ENCODE measurements around the gene NPHP1. TPM values are rescaled to one million over a fixed set of nuclear protein-coding genes. Genes with fewer than 3 reads are reported as not detected.

NPHP1 gene
- total RNA-seq, 1 experiment from 2014 or later = 3.1 TPM

GRCh38 chr2:110146945-110147332, 57.9 kb downstream of the NPHP1 start:
- CTCF ChIA-PET = no interaction called here
- peaks cover 6% of the 10 kb centered on the region for H3K4me1 ChIP-seq

GRCh38 chr2:110146183-110146944, 58.4 kb downstream of the NPHP1 start:
- H3K36me3 Mint-ChIP-seq (ENCODE audit: insufficient read depth, unreplicated experiment) = no peaks in the 10 kb centered on the region
- Histone ChIP-seq H3K9me3 (no peaks in the 10 kb centered on the region), H3K4me3 (ENCODE audit: low read depth, low read length) (no peak overlapping the region), H3K36me3 (ENCODE audit: control insufficient read depth, insufficient read depth, low read length) (no peaks in the 10 kb centered on the region), H3K4me1 (peaks cover 6% of the 10 kb centered on the region), H3K27me3 (replicated peaks; ENCODE audit: control insufficient read depth, insufficient read depth, low read length) (no peaks in the 10 kb centered on the region)
- H3K27ac Mint-ChIP-seq (ENCODE audit: unreplicated experiment) = no peak overlapping the region
- peaks cover 16% of the 10 kb centered on the region for H3K4me1 Mint-ChIP-seq (ENCODE audit: low read depth, unreplicated experiment)
- intact Hi-C loops (cut with micrococcal nuclease; ENCODE audit: unreplicated experiment) = no loop called here
- H3K27me3 Mint-ChIP-seq (ENCODE audit: insufficient read depth, unreplicated experiment) = no peaks in the 10 kb centered on the region
- ChIA-PET POLR2A (no interaction called here), CTCF (no interaction called here)
- peaks cover 15% of the 10 kb centered on the region for H3K9me3 Mint-ChIP-seq (ENCODE audit: unreplicated experiment)
- no peak for TF ChIP-seq CTCF (IDR thresholded peaks at IDR 0.05; ENCODE audit: insufficient read depth in 1 of 2, low read depth in 1 of 2, low read length in 1 of 2, severe bottlenecking in 1 of 2, unreplicated experiment in 1 of 2)
- DNase-seq = no peak
- no TSS peak for BruUV-seq (replicated peaks)
- H3K4me3 Mint-ChIP-seq (ENCODE audit: unreplicated experiment) = no peak overlapping the region

More at GRCh38 chr2:110146945-110147332, 57.9 kb downstream of the NPHP1 start:
- intact Hi-C loops (cut with micrococcal nuclease; ENCODE audit: unreplicated experiment) = no loop called here
- H3K9me3 ChIP-seq = 0 out of 2 replicates have a peak, but pooled peaks cover 2% of the 10 kb centered on the region
- BruUV-seq (replicated peaks) = no TSS peak
- H3K36me3 ChIP-seq (ENCODE audit: control insufficient read depth, insufficient read depth, low read length) = no peaks in the 10 kb centered on the region
- no peaks in the 10 kb centered on the region for H3K27me3 ChIP-seq (replicated peaks; ENCODE audit: control insufficient read depth, insufficient read depth, low read length)
- Mint-ChIP-seq H3K9me3 (ENCODE audit: unreplicated experiment) (peaks cover 18% of the 10 kb centered on the region), H3K36me3 (ENCODE audit: insufficient read depth, unreplicated experiment) (no peaks in the 10 kb centered on the region), H3K27me3 (ENCODE audit: insufficient read depth, unreplicated experiment) (no peaks in the 10 kb centered on the region), H3K4me1 (ENCODE audit: low read depth, unreplicated experiment) (peaks cover 16% of the 10 kb centered on the region), H3K4me3 (ENCODE audit: unreplicated experiment) (no peak overlapping the region), H3K27ac (ENCODE audit: unreplicated experiment) (no peak overlapping the region)
- no peak for DNase-seq
- TF ChIP-seq CTCF (IDR thresholded peaks at IDR 0.05; ENCODE audit: insufficient read depth in 1 of 2, low read depth in 1 of 2, low read length in 1 of 2, severe bottlenecking in 1 of 2, unreplicated experiment in 1 of 2) = no peak
- POLR2A ChIA-PET = no interaction called here
- H3K4me3 ChIP-seq (ENCODE audit: low read depth, low read length) = no peak overlapping the region

GRCh38 chr2:110143982-110144381, 60.8 kb downstream of the NPHP1 start:
- Mint-ChIP-seq H3K27me3 (ENCODE audit: insufficient read depth, unreplicated experiment) (no peaks in the 10 kb centered on the region), H3K36me3 (ENCODE audit: insufficient read depth, unreplicated experiment) (no peaks in the 10 kb centered on the region), H3K4me1 (ENCODE audit: low read depth, unreplicated experiment) (peaks cover 16% of the 10 kb centered on the region), H3K9me3 (ENCODE audit: unreplicated experiment) (peaks cover 13% of the 10 kb centered on the region), H3K4me3 (ENCODE audit: unreplicated experiment) (no peak overlapping the region), H3K27ac (ENCODE audit: unreplicated experiment) (no peak overlapping the region)
- no peak overlapping the region for H3K4me3 ChIP-seq (ENCODE audit: low read depth, low read length)
- ChIA-PET CTCF (no interaction called here), POLR2A (no interaction called here)
- no peaks in the 10 kb centered on the region for H3K9me3 ChIP-seq
- BruUV-seq (replicated peaks) = no TSS peak
- DNase-seq = no peak
- H3K27me3 ChIP-seq (replicated peaks; ENCODE audit: control insufficient read depth, insufficient read depth, low read length) = no peaks in the 10 kb centered on the region
- TF ChIP-seq CTCF (IDR thresholded peaks at IDR 0.05; ENCODE audit: insufficient read depth in 1 of 2, low read depth in 1 of 2, low read length in 1 of 2, severe bottlenecking in 1 of 2, unreplicated experiment in 1 of 2) = no peak
- no peaks in the 10 kb centered on the region for H3K36me3 ChIP-seq (ENCODE audit: control insufficient read depth, insufficient read depth, low read length)
- H3K4me1 ChIP-seq = peaks cover 6% of the 10 kb centered on the region
- intact Hi-C loops (cut with micrococcal nuclease; ENCODE audit: unreplicated experiment) = no loop called here
